GM18907 (cell line): ENCODE data around the gene HLCS.

ENCODE experiments used
- ATAC-seq: cut with Tn5 transposase; IDR thresholded peaks from one replicate; pipeline ENCODE4 v1.9.1; 2021; ENCODE audit warnings: mild to moderate bottlenecking, moderate library complexity; ENCODE audit not compliant: unreplicated experiment

HLCS gene

DNA sequence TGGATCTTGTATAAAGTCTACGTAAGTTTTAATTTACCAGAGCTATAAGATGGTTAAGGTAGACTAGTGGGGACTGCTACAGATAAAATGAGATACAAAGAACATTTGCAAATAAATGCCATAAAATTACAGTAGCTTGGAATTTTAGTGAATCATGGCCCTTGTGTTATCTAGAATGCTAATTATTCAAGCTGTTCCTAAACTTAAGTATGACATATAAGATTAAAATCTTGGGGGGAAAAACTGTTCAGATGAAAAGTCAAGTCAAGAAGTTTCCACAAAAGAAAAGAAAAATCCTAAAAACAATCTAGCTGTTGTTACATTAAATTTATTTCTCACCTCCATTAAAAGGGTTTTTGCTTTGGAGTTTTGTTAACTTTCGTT, 215.9 kb downstream of the HLCS start:
- ATAC-seq: no peak

DNA sequence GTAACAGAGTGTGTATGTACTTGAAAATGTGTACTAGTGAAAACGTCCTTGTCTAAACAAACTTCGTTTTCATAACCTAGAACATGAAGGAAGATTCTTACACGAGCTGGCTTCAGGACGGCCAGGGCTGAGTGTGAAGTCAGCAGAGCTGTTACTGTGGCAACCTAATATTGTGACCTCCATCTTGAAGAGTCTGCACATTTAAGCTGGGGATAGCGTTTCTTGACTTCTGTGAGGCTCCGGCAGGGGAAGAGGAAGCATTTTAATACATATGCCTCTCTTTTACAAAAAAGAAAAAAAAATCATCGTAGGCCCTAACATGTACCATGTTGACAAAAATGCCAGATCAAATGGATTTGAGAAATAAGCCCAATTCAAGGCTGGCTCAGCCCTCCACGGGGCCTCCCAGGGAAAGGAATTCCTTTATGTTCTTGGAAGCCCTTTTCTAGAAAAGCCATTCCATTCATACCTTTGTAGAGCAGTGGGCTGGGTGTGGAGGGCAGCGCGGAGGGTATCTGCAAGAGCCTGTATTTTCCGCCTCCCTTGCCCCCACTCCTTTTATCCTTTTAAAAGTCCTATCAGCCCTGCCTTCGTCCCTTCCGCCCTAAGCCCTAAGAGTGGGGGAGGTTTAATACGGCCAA, 216.4 kb downstream of the HLCS start:
- no peak for ATAC-seq

DNA sequence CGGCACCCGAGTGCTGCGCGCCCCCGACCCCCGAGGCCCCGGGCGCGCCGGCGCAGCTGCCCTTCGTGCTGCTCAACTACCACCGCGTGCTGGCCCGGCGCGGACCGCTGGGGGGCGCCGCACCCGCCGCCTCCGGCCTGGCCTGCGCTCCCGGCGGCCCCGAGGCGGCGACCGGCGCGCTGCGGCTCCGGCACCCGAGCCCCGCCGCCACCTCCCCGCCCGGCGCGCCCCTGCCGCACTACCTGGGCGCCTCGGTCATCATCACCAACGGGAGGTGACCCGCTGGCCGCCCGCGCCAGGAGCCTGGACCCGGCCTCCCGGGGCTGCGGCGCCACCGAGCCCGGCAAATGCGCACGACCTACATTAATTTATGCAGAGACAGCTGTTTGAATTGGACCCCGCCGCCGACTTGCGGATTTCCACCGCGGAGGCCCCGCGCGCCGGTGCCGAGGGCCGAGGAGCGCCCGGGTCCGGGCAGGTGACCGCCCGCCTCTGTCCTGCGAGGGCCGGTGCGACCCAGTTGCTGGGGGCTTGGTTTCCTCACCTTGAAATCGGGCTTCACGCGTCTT, 218.6 kb downstream of the HLCS start:
- ATAC-seq: no peak

DNA sequence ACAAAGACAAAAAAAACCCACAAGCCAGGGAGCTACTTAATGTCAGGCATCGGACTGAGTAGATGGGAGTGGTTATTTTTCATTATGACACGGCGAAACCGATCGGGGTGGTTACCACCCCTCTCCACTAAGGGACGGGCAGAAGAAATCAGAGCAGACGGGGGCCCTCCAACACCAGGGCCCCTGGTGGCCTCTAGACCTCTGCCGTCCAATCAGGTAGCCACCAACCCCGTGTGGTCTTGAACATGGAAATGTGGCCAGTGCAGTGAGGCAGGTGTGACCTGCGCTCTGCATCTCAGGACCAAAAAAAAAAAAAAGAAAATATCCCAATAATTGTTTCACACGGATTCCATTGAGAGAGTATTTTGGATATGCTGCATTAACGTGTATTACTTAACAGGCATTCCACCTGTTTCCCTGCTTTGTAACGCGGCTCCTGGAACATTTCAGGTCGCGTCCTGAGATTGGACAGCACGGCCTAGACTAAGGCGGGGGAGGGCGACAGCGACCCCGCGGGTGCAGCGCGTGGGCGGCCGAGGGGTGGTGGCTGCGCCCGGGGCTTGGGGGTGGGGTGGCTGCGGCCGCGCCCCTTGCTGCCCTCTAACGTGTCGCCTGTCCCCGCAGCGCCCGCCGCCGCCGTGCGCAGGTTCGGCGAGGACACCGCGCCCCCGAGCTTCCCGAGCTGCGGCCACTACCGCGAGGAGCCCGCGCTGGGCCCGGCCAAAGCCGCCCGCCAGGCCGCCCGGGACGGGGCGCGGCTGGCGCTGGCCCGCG, 219.2 kb downstream of the HLCS start:
- ATAC-seq: no peak

DNA sequence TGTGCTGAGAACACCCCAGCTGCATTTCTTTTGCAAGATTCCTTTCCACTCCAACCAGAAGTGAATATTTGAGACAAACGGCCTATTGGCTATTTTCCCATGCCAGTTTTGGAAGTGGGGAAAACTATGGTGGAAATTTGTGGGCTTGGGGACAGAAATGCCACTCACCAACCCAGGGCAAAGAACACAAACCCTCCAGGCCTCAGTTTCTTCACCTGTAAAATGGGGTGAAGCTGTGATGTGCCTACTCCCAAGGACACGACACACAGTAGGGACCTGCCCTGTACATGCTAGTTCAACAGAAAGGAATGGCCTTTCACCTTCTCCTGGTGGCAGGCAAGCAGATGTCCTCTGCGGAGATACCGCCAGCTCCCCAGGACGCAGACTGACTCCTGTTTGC, 221.0 kb downstream of the HLCS start:
- no peak for ATAC-seq

DNA sequence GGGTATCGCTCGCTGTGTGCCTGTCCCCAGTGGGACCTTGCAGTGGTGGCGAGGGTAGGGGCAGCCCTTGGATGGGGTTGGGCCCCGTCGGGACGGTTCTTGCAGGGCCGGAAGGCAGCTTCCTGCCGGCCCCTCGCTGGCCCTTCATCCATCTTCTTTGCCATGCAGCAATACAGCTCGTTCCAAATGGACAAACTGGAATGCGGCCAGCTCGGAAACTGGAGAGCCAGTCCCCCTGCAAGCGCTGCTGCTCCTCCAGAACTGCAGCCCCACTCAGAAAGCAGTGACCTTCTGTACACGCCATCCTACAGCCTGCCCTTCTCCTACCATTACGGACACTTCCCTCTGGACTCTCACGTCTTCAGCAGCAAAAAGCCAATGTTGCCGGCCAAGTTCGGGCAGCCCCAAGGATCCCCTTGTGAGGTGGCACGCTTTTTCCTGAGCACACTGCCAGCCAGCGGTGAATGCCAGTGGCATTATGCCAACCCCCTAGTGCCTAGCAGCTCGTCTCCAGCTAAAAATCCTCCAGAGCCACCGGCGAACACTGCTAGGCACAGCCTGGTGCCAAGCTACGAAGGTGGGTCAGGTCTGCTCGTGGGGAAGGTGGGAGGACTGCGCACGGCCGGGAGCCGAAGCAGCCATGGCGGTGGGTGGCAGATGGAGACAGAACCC, 221.8 kb downstream of the HLCS start:
- no peak for ATAC-seq

DNA sequence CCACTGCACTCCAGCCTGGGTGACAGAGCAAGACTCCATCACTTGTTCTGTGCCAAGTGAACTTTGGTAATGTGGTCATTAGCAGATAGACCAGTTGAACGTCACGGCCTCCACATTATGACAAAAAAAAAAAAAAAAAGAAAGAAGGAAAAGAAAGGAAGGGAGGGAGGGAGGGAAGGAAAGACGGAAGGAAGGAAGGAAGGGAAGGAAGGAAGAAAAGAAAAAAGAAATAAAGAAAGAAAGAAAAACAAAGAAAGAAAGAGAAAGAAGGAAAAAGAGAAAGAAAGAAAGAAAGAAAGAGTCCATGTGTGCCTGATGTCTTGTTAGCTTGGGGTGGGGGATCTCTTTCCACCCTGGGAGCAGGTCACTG, 222.3 kb downstream of the HLCS start:
- no peak for ATAC-seq

DNA sequence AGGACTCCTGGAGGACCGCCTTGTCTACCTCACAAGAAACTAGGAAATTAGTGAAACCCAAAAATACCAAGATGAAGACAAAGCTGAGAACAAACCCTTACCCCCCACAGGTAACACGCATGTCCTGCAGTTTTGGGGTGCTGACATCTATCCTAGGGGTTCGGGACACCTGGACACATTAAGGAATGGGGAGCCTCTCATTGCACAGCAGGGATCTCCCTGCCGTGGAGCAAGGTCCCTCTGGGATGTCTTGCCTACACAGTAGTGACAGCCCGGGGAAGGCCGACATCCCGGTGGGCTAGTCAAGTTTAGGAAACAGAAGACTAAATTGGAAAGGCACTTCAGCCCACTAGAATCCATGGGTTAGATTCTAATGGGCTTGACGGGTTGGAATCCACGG, 223.0 kb downstream of the HLCS start:
- no peak for ATAC-seq

DNA sequence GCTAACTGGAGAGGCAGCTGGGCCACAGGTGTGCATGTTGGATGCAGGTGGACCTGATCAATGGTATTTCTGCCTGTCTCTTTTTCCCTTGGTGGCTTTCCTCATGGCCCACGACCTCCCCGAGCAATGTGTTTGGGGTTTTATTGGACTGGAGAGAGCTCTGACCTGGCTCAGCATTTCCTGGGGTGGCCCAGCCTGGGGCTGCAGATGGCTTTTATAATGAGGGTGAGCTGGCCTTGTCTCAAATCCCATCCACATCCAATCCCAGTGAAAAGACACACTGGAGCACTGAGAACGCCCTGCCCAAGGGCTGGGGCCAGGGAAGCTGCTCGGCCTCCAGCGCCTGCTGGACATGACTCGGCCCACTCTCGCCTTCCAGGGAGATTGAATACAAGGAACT, 223.5 kb downstream of the HLCS start:
- ATAC-seq: no peak

DNA sequence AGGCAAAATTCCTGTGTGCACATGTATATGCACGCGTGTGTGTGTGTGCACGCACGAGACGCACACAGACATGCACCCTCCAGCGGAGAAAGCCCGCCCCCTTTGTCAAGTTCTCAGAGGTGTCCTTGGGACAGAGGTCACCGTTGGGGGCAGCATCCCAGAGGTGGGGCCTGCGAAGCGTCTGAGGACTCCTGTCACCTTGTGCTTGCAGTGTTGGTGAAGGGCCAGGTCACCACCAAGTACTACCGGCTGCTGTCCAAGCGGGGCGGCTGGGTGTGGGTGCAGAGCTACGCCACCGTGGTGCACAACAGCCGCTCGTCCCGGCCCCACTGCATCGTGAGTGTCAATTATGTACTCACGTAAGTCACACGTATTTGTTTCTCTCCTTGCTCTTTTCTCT, 225.0 kb downstream of the HLCS start:
- ATAC-seq: no peak

DNA sequence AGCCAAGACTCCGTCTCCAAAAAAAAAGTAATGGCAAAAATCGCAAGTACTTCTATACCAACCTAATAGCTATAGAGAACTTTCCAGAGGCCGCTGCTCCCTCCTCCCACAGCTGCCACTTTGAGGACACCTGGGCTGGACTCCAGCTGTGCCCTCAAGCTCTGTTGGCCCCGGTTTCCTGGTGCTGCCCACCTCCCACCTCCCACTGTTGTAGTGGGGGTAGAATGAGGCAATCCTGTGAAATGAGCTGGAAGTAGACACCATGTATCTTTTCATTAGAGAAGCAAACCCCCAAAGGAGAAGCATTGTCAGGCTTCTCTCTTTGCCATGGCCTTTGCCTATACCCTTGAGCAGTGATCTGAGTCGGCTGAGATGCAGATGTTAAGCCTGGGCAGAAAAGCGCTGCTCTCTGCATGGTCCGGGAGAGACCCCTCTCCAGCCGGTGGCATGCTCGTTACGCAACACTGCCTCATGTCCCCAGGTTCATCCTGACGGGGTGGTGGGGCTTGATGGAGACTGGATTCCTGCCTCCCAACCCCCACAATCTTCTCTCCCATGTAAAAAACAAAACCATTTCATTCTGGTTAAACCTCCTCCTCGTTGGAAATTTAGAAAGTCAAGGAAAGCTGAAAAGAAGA, 227.9 kb downstream of the HLCS start:
- ATAC-seq: no peak

DNA sequence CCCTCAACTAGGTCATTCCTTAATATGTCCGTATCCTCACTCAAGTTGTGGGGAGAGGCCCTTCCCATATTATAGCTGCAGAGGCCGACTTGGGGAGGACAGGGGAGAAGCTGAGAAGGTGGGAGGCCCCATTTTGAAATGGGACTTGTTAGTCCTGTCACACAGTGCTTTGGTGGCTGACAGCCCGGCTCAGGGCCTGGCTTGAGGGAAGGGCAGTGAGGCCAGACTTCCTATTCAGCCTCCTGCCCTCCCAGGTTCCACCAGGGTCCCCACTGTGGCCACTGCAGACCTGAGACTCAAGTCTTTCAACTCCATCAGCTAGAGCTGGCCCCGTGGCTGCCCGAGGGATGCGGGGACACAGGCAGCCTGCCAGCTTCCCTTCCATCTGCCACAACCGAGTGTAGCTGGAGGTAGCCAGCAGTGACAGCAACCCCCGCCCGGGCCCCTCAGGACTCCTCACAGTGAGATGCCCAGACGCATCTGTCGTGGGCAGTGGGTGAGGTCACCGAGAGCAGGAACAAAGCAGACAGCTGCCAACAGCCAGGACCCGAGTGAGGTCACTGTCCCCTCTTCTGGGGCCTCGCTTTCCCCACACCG, 230.6 kb downstream of the HLCS start:
- no peak for ATAC-seq

DNA sequence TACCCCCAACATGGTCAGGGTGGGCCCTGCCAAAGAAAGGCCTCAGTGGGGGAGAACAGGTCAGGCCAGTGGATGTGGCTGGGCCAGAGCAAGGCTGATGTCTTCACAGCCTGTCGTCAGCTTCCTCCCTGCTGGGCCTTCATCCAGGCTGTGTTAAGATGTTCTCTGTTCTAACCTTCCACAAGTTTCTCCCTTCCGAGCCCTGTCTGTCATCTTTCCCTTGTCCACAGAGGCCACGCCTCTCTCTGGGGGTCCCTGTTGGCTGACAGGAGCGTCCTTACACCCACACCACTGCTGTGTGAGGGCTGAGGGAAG, 231.3 kb downstream of the HLCS start:
- no peak for ATAC-seq

DNA sequence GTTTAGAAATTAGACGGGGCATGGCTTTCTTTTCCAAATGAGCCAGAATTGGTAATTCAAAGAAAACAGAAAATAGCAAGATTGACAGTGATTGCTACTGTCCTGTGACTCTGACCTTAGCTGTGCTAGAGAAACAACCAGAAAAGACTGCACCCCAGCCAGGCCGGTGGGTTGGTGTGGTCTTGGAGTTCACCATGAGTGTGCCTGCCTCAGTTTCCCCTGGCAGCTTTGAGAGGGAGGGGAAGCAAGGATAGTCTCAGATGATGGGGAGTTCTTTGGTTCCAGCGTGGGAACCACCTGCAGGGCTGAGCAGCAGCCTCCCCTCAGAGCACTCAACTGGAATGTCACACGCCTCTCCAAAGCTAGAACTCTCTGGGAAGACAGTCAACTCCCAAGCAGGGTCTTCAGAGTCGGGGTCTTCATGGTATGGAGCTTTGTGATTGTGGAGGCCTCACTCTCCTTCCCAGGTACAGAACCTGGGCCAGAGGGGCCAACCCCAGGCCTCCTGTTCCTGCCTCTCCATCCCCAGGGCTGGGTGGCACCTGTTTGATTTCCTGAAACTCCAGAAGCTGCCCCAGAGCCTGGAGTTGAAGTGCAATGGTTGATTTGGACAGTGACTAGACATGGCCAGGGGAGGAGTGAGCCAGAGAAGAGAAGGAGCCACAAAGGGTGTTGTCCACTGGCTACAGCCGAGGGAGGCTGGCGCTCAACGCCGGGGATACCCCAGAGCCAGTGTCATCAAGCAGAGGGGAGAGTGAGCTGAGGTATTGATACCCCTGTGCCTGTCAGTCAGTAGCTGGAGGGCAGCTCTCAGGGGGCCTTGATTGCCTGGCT, 231.9 kb downstream of the HLCS start:
- ATAC-seq: no peak

DNA sequence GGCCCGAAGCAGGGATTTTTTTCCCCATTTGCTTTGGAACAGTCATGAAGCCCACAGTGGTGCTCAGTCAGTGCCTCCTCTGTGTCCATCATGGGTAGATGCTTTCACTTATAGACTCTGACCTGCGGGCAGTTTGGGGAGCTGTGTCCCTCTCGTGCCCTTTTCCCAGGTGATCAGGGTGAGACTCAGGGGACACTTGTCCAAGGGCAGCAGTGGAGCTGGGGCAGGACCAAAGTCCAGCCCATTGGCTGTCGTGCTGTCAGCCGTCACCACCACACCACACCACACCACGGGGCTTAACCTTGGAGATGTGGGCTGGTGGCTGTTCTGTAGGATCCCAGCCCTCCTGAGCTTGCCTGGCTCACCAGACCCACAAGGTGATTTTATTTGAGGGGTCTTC, 232.6 kb downstream of the HLCS start:
- no peak for ATAC-seq

DNA sequence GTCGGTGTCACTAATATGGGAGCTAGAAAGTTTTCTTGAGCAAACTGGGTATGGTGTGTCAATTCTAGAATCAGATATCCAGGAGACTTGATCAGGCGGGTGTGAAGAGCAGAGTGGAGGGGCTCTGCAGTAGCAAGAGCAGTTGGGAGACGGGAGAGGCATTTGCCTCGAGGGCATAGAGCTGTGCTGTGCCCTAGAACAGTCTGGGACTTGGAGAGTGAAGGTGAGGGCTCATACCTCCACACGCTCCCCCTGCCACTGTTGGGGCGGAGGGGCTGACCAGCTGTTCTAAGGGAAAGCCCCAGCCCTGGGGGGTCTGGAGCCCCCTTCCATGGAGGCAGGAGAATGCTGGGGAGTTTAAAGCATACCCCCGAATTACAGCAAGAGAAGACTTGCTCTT, 233.7 kb downstream of the HLCS start:
- ATAC-seq: no peak

DNA sequence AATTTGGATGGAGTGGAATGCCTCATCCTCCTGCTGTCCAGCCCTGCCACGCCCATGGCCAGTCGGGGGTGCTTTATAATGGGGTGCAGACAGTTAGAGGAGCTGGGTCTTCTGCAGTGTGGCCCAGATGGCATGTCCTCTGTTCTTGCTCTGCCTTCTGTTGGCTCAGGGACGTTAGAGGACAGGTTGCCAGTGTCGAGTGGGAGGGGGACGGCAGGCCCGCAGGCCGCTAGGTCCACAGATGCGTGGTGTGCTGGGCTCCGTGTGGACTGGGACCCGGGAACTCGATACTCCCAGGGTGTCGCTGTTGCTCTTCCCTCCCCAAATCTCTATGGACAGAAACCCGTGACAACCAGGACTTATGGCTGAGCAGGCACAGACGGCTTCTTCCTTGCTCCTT, 234.3 kb downstream of the HLCS start:
- ATAC-seq: no peak

DNA sequence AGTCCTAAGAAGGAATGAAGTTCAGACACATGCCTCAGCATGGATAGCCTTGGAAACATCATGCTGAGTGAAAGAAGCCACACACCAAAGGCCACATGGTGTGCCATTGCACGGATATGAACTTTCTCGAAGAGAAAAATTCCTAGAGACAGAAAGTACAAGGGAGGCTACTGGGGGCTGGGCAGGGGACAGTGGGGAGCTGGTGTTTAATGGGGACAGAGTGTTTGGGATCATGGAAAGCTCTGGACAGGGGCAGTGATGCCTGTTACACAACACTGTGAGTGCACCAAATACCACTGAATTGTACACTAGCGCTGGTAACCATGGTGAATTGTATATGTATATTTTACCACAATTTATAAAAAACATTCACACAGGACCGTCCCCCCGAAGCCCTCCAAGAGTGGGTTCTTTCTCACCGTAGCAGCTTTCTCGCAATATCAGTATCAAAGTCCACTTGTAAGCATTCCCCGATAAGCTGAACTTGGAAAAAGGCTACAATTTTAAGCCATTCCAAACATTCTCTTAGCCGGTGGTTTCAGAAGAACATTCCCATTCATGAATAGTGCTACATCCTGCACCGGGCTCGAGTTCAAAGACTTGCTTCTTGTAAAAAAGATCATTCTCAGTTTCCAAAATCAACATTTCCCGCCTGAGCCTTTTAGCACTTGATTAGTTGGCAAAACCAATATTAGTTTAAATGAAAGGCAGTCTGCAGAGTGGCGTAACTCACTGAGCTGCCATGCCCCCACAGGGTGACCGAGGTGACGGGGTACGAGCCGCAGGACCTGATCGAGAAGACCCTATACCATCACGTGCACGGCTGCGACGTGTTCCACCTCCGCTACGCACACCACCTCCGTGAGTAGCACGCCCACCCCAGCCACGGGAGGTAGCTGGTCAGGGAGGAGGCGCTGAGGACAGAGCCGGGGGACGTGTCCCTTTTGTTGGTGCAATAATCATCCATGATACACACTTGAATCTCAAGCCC, 235.9 kb downstream of the HLCS start:
- ATAC-seq: no peak

DNA sequence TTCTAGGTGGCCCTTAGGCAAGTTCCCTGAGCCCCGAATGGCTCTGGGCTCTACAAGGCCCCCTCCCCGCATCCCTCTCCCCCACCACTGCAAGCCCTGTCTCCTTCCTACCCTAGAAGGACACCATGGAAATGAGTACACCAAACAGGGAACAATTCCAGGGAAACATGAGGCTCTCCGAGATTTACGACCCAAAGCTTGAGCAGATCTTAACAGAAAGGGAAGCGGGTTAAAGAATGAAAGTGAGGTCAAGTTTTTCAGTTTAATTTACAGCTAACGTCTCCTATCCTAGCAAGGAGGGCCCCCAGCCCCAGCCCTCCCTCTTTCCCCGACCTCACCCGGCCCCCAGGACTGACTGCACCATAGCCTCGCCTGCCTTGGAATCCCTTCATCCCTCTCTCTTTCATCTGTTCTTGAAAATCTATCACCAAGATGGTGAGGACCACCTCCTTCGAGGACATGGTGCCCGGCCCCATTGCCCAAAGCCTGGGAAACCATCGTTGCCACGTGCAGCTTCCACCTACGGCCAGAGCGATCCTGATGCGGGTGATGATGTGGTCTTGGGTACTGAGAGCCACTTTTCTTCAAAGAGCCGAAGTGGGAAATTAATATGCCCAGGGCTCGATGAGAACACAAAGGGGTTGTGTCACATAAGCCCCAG, 237.0 kb downstream of the HLCS start:
- ATAC-seq: no peak
